K562 (cell line): ENCODE measurements around the gene KCTD18. TPM values are rescaled to one million over a fixed set of nuclear protein-coding genes. Genes with fewer than 3 reads are reported as not detected.

Source experiments
- ATAC-seq: fragments of 200-7000 bp; cut with Tn5 transposase; 3 replicates; pipeline ENCODE4 v1.9.1; 2020; ENCODE audit warnings: moderate library complexity
- BruUV-seq: library from RNA; stranded (reverse); fragments of 400-500 nt; replicated peaks from 2 replicates; lab custom pipeline; 2021; lab: Mats Ljungman, UMichigan
- CTCF ChIA-PET: fragments of 300-600 bp; formaldehyde crosslinking; extraction: SDS; loops from one replicate; lab custom pipeline; 2021; ENCODE audit warnings: low intra/inter-chr PET ratio; lab: Yijun Ruan, JAX
- POLR2A ChIA-PET: fragments of 300-600, 350-650 bp; sonication (Branson Sonifier 250); formaldehyde crosslinking; extraction: SDS; loops from one replicate; lab custom pipeline; 2021; ENCODE audit warnings: antibody characterized with exemption, inconsistent platforms; lab: Yijun Ruan, JAX
- DNase-seq, 4 experiments: peaks; one replicate each; pipeline versions ENCODE4 v3.0.0 to v3.0.0-alpha.2; 2011 to 2018; ENCODE audit warnings: low spot score in 3 of 4, mixed read lengths in 3 of 4; ENCODE audit errors: extremely low read depth in 1 of 4
- FAIRE-seq: peaks from 2 replicates; lab custom pipeline; 2011; peaks lifted over from hg19 to GRCh38; lab: Jason Lieb, UNC
- H2AFZ ChIP-seq: 2 replicates; pipeline ENCODE4 v1.6.0; 2011; ENCODE audit warnings: low read depth, low read length, control low read depth, inconsistent platforms
- H3K27ac ChIP-seq: fragments of 200-600 bp; 3 replicates; pipeline ENCODE4 v1.8.0; 2011; ENCODE audit warnings: low read depth, mild to moderate bottlenecking, control low read depth, inconsistent platforms, low read length, moderate library complexity, mixed read lengths; ENCODE audit errors: extremely low read depth
- H3K27me3 ChIP-seq, 2 experiments: fragments of 300-600 bp in 1 of 2; 2 replicates in 1 of 2; 3 replicates in 1 of 2; pipeline versions ENCODE4 v1.6.0 to v1.8.0; 2011; ENCODE audit warnings: inconsistent platforms in 2 of 2, low read length in 2 of 2, mild to moderate bottlenecking in 1 of 2, mixed read lengths in 1 of 2, moderate library complexity in 1 of 2; ENCODE audit not compliant: control insufficient read depth in 2 of 2, insufficient read depth in 2 of 2
- H3K36me3 ChIP-seq: fragments of 300-600 bp; 3 replicates; pipeline ENCODE4 v1.8.0; 2011; ENCODE audit warnings: mild to moderate bottlenecking, low read length, inconsistent platforms; ENCODE audit not compliant: control insufficient read depth, insufficient read depth
- H3K4me1 ChIP-seq, 2 experiments: fragments of 200-600 bp in 1 of 2; replicated peaks in 1 of 2; 2 replicates in 1 of 2; 3 replicates in 1 of 2; pipeline versions ENCODE4 v1.5.1 to v1.8.0; 2011; ENCODE audit warnings: inconsistent platforms in 2 of 2, low read length in 2 of 2, mild to moderate bottlenecking in 1 of 2, mixed read lengths in 1 of 2, moderate library complexity in 1 of 2; ENCODE audit not compliant: control insufficient read depth in 2 of 2, insufficient read depth in 2 of 2
- H3K4me2 ChIP-seq: 2 replicates; pipeline ENCODE4 v1.6.1; 2011; ENCODE audit warnings: low read length, control low read depth, inconsistent platforms, mixed read lengths; ENCODE audit not compliant: insufficient read depth
- H3K4me3 ChIP-seq: fragments of 200-600 bp; sonication (generic), shearing (Covaris generic); 2 replicates; pipeline ENCODE4 v1.5.1; 2016; ENCODE audit warnings: control low read depth, inconsistent platforms
- H3K79me2 ChIP-seq: fragments of 200-600 bp; 3 replicates; pipeline ENCODE4 v1.8.0; 2011; ENCODE audit warnings: low read length, inconsistent platforms; ENCODE audit not compliant: control insufficient read depth, insufficient read depth
- H3K9ac ChIP-seq, 2 experiments: 2 replicates each; pipeline versions ENCODE4 v1.6.0 to v1.6.1; 2011; ENCODE audit warnings: low read depth in 2 of 2, low read length in 2 of 2, control low read depth in 1 of 2, inconsistent platforms in 1 of 2, mild to moderate bottlenecking in 1 of 2, mixed read lengths in 1 of 2; ENCODE audit not compliant: insufficient read depth in 1 of 2
- H3K9me1 ChIP-seq: one replicate; pipeline ENCODE4 v1.6.0; 2011; ENCODE audit warnings: inconsistent platforms, mild to moderate bottlenecking, low read length, moderate library complexity; ENCODE audit not compliant: control insufficient read depth, insufficient read depth
- H3K9me3 ChIP-seq: replicated peaks from 2 replicates; pipeline ENCODE4 v1.5.1; 2011; ENCODE audit warnings: low read depth, low read length, inconsistent platforms; ENCODE audit not compliant: control insufficient read depth, insufficient read depth
- H4K20me1 ChIP-seq: replicated peaks from 2 replicates; pipeline ENCODE4 v1.6.1; 2011; ENCODE audit warnings: low read length, inconsistent platforms, mixed read lengths; ENCODE audit not compliant: control insufficient read depth, insufficient read depth
- AFF4 ChIP-seq: sonication (generic); formaldehyde crosslinking; IDR thresholded peaks from 2 replicates; pipeline ENCODE4 v1.8.0; 2023; ENCODE audit warnings: mild to moderate bottlenecking, missing genetic modification reagents
- ARHGAP35 ChIP-seq: fragments of 450-650 bp; IDR thresholded peaks from 2 replicates; pipeline ENCODE4 v1.6.1; 2018; ENCODE audit not compliant: partially characterized antibody
- CCNT2 ChIP-seq: IDR thresholded peaks from 2 replicates; pipeline ENCODE4 v1.6.1; 2011; ENCODE audit warnings: borderline replicate concordance, low read depth, mild to moderate bottlenecking, moderate library complexity, mixed read lengths, low read length; ENCODE audit not compliant: insufficient read length; ENCODE audit errors: extremely low read depth
- JUN ChIP-seq, 2 experiments: sonication (generic) in 1 of 2; formaldehyde crosslinking in 1 of 2; IDR thresholded peaks; 2 replicates each; pipeline versions ENCODE4 v1.6.1 to v1.8.0; 2012 to 2022; ENCODE audit warnings: borderline replicate concordance in 2 of 2, mild to moderate bottlenecking in 2 of 2, improper control_type of control experiment in 1 of 2, low read depth in 1 of 2, low read length in 1 of 2, missing genetic modification reagents in 1 of 2
- KLF6 ChIP-seq: fragments of 250-450 bp; sonication (Bioruptor Pico); IDR thresholded peaks from 2 replicates; pipeline ENCODE4 v1.4.0; 2020; ENCODE audit warnings: mild to moderate bottlenecking, moderate library complexity, borderline replicate concordance
- MCM3 ChIP-seq: fragments of 450-650 bp; IDR thresholded peaks from 2 replicates; pipeline ENCODE4 v1.6.1; 2016
- SAFB ChIP-seq: fragments of 200-400 bp; formaldehyde crosslinking; IDR thresholded peaks from 2 replicates; pipeline ENCODE4 v1.6.1; 2017; ENCODE audit warnings: low read depth, low read length, borderline replicate concordance
- SMARCC2 ChIP-seq: fragments of 450-650 bp; IDR thresholded peaks from 2 replicates; pipeline ENCODE4 v1.6.1; 2017; ENCODE audit warnings: antibody characterized with exemption, moderate library complexity, mild to moderate bottlenecking, low read depth
- SMC3 ChIP-seq: conservative IDR thresholded peaks from 2 replicates; pipeline ENCODE4 v1.6.1; 2011; ENCODE audit warnings: low read depth, low read length, improper control_type of control experiment; ENCODE audit not compliant: insufficient read depth
- ZBTB26 ChIP-seq: fragments of 450-650 bp; formaldehyde crosslinking; IDR thresholded peaks from 2 replicates; pipeline ENCODE4 v1.4.0; 2022; ENCODE audit warnings: missing genetic modification characterization
- ZNF395 ChIP-seq: fragments of 200-800 bp; sonication (Bioruptor generic); IDR thresholded peaks from 2 replicates; pipeline ENCODE4 v1.6.1; 2017; ENCODE audit warnings: missing genetic modification characterization, missing compliant biosample characterization
- ZNF639 ChIP-seq, 2 experiments: fragments of 200-800 bp in 1 of 2; sonication (Bioruptor generic) in 1 of 2; sonication (generic) in 1 of 2; formaldehyde crosslinking in 1 of 2; IDR thresholded peaks in 1 of 2; conservative IDR thresholded peaks in 1 of 2; 2 replicates each; pipeline versions ENCODE4 v1.5.0 to v1.6.1; 2016 to 2020; ENCODE audit warnings: missing compliant biosample characterization in 1 of 2, missing genetic modification characterization in 1 of 2, missing genetic modification reagents in 1 of 2
- WGBS: fragments of 100-300 bp; shearing (Covaris generic); methylation state at CpG from one replicate; pipeline ENCODE4 v1.1.6; 2016; ENCODE audit warnings: low coverage, mixed read lengths; ENCODE audit not compliant: insufficient coverage; ENCODE audit errors: missing lambda C conversion rate; 5-methylcytosine and 5-hydroxymethylcytosine counted together
- in situ Hi-C: fragments of 300-500 bp; cut with MboI; formaldehyde crosslinking; loops from 4 replicates; pipeline ENCODE4 v1.15.0; 2018; ENCODE audit warnings: inconsistent platforms, mixed read lengths
- intact Hi-C: fragments of 100-400 bp; cut with micrococcal nuclease; formaldehyde crosslinking; loops from 2 replicates; pipeline ENCODE4 v1.14.2; 2022
- polyA plus RNA-seq, 8 experiments: library from polyadenylated mRNA; depleted of rRNA in 4 of 8; stranded (reverse) in 5 of 8; unstranded in 3 of 8; fragments of >200 nt; fragmentation: Nextera tagmentation in 2 of 8; fragmentation: Illumina TruSeq in 1 of 8; extraction: Ambion mirVana in 2 of 8; extraction: Trizol in 1 of 8; gene quantifications; 2 replicates each; pipeline versions ENCODE4 v1.2.1 to v1.2.3, GENCODE V29; 2011 to 2014; ENCODE audit warnings: inconsistent platforms in 1 of 8, missing spikeins in 1 of 8
- total RNA-seq, 7 experiments: library from RNA; depleted of rRNA in 6 of 7; stranded (reverse); fragments of >200 nt in 6 of 7; fragmentation: Illumina TruSeq in 2 of 7; extraction: Trizol in 2 of 7; gene quantifications; 2 replicates each; pipeline versions ENCODE4 v1.2.1 to v1.2.3, GENCODE V29; 2011 to 2021; ENCODE audit warnings: low replicate concordance in 1 of 7

KCTD18 gene
- total and polyA plus RNA-seq, 9 of the 15 experiments (the other 6 are each of a cell fraction or from before 2014, with no cell fraction given) = 0.39 to 5.4 (median 3.8) TPM

GRCh38 chr2:200523604-200524003 lies 13.7 kb upstream of the KCTD18 start (continued):
- TF ChIP-seq ZNF639 (CRISPR knock-in tag; conservative IDR thresholded peaks at IDR 0.05 in 1 of 2, IDR thresholded peaks at IDR 0.05 in 1 of 2) (no peak), KLF6 (no peak), ZBTB26 (CRISPR knock-in tag) (no peak)

- H3K27ac ChIP-seq = no peak overlapping the region
- ChIA-PET CTCF (no interaction called here), POLR2A (no interaction called here)
- no peak overlapping the region for H3K4me3 ChIP-seq
- H4K20me1 ChIP-seq = no peaks in the 10 kb centered on the region
- no peaks in the 10 kb centered on the region for H3K9me1 ChIP-seq
- 28% methylated on average over 2 of the region's 3 CpGs for WGBS
- TF ChIP-seq ARHGAP35 (no peak), AFF4 (CRISPR knock-in tag) (no peak), ZNF395 (no peak), SMARCC2 (no peak), SMC3 (no peak), CCNT2 (no peak), MCM3 (no peak), JUN (IDR thresholded peaks at IDR 0.05; ENCODE audit: borderline replicate concordance, low read depth, low read length) (no peak), JUN (CRISPR knock-in tag; IDR thresholded peaks at IDR 0.05; ENCODE audit: borderline replicate concordance) (no peak), SAFB (no peak)
- FAIRE-seq (no peak), ATAC-seq (no peak), DNase-seq (no peak)
- no TSS peak for BruUV-seq
- H3K79me2 ChIP-seq = peaks cover 22% of the 10 kb centered on the region
- no peak overlapping the region for H3K9ac ChIP-seq
- no peaks in the 10 kb centered on the region; a peak in 1 of 5 replicates for H3K27me3 ChIP-seq
- no peaks in the 10 kb centered on the region for H3K36me3 ChIP-seq
- H3K9me3 ChIP-seq = no peaks in the 10 kb centered on the region
- H2AFZ ChIP-seq = no peak overlapping the region
- H3K4me1 ChIP-seq = peaks cover 0 to 17% of the 10 kb centered on the region in 2 experiments; a peak in 2 of 5 replicates
- in situ Hi-C loops (no loop called here), intact Hi-C loops (no loop called here)
- no peak overlapping the region for H3K4me2 ChIP-seq
Measured at GRCh38 chr2:200523158-200523557, 13.3 kb upstream of the KCTD18 start.
